Tibial artery (tissue), 4 donors: ENCODE measurements around the gene KAT7.
A peak's percentile ranks its signal among the peaks of the same experiment; 100 is the strongest.

Experiments
- DNase-seq, 2 donors: peaks; one replicate each; pipeline ENCODE4 v3.0.0-alpha.2; 2019
- H3K27ac ChIP-seq, 2 donors: fragments of 200-600 bp; sonication (generic) in 1 of 2; 1 replicate in 1 of 2; 2 replicates in 1 of 2; pipeline ENCODE4 v1.5.1; 2018 to 2019; ENCODE audit warnings: mild to moderate bottlenecking in 1 of 2
- H3K27me3 ChIP-seq, 2 donors: fragments of 200-600 bp; sonication (generic) in 1 of 2; one replicate each; pipeline versions ENCODE4 v1.5.1 to v1.6.0; 2016 to 2019
- H3K36me3 ChIP-seq, 3 donors: fragments of 200-600 bp; sonication (generic) in 2 of 3; one replicate each; pipeline ENCODE4 v1.5.1; 2016 to 2019; ENCODE audit warnings: mild to moderate bottlenecking in 2 of 3
- H3K4me1 ChIP-seq, 4 donors: fragments of 200-600 bp; sonication (generic) in 2 of 4; 1 replicate in 3 of 4; 2 replicates in 1 of 4; pipeline ENCODE4 v1.5.1; 2016 to 2019
- H3K4me3 ChIP-seq, 2 donors: fragments of 200-600 bp; sonication (generic) in 1 of 2; 1 replicate in 1 of 2; 2 replicates in 1 of 2; pipeline ENCODE4 v1.5.1; 2018 to 2019; ENCODE audit warnings: mild to moderate bottlenecking in 2 of 2
- H3K9me3 ChIP-seq, 3 donors: fragments of 200-600 bp; sonication (generic) in 1 of 3; one replicate each; pipeline ENCODE4 v1.5.1; 2016 to 2019
- intact Hi-C: fragments of 100-400 bp; cut with DNase I; formaldehyde crosslinking; loops from one replicate; pipeline ENCODE4 v1.15.0; 2023; ENCODE audit warnings: low total_unique reads
- TF ChIP-seq, protein P1 (sequence below), 2 experiments: fragments of 200-600 bp in 1 of 2; fragments of 450-650 bp in 1 of 2; IDR thresholded peaks; one replicate each; pipeline ENCODE4 v1.5.1; 2017 to 2019; ENCODE audit warnings: antibody characterized with exemption in 2 of 2, mild to moderate bottlenecking in 1 of 2, moderate library complexity in 1 of 2

KAT7 gene

GRCh38 chr17:49843774-49844350 is 55.4 kb downstream of the KAT7 start:
- TF ChIP-seq, protein P1, sequence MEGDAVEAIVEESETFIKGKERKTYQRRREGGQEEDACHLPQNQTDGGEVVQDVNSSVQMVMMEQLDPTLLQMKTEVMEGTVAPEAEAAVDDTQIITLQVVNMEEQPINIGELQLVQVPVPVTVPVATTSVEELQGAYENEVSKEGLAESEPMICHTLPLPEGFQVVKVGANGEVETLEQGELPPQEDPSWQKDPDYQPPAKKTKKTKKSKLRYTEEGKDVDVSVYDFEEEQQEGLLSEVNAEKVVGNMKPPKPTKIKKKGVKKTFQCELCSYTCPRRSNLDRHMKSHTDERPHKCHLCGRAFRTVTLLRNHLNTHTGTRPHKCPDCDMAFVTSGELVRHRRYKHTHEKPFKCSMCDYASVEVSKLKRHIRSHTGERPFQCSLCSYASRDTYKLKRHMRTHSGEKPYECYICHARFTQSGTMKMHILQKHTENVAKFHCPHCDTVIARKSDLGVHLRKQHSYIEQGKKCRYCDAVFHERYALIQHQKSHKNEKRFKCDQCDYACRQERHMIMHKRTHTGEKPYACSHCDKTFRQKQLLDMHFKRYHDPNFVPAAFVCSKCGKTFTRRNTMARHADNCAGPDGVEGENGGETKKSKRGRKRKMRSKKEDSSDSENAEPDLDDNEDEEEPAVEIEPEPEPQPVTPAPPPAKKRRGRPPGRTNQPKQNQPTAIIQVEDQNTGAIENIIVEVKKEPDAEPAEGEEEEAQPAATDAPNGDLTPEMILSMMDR (IDR thresholded peaks at IDR 0.05): no peak

GRCh38 chr17:49845321-49845720 is 56.8 kb downstream of the KAT7 start:
- peaks cover 0 to 53% (median 26%) of the 10 kb centered on the region in 4 donors for H3K4me1 ChIP-seq
- peak overlapping the region; percentile 66 to 76 for H3K27ac ChIP-seq
- intact Hi-C loops: loop anchor here (10.0 kb wide), 1 partner anchor 51 kb away; no protein-coding TSS in a partner anchor
- TF ChIP-seq, protein P1 (IDR thresholded peaks at IDR 0.05): no peak
- peak; percentile 41 to 84 for DNase-seq
- no peak overlapping the region for H3K4me3 ChIP-seq
- no peaks in the 10 kb centered on the region for H3K27me3 ChIP-seq
- no peaks in the 10 kb centered on the region for H3K9me3 ChIP-seq
- H3K36me3 ChIP-seq: peaks cover 0 to 23% (median 0%) of the 10 kb centered on the region in 3 donors

More at GRCh38 chr17:49843774-49844350, 55.4 kb downstream of the KAT7 start:
- Histone ChIP-seq H3K9me3 (no peaks in the 10 kb centered on the region), H3K4me3 (no peak overlapping the region), H3K27me3 (no peaks in the 10 kb centered on the region), H3K36me3 (peaks cover 0 to 23% (median 0%) of the 10 kb centered on the region in 3 donors), H3K4me1 (peaks cover 0 to 53% (median 25%) of the 10 kb centered on the region in 4 donors), H3K27ac (no peak overlapping the region)
- peak in 1 of 2 donors; percentile 54 for DNase-seq
- intact Hi-C loops: loop anchor here (10.0 kb wide), 1 partner anchor 49 kb away; no protein-coding TSS in a partner anchor

GRCh38 chr17:49846938-49847712 is 58.6 kb downstream of the KAT7 start:
- intact Hi-C loops: loop anchor here (10.0 kb wide), 1 partner anchor 52 kb away; no protein-coding TSS in a partner anchor
- Histone ChIP-seq H3K4me1 (peaks cover 0 to 64% (median 36%) of the 10 kb centered on the region in 4 donors), H3K27me3 (no peaks in the 10 kb centered on the region), H3K9me3 (no peaks in the 10 kb centered on the region), H3K4me3 (no peak overlapping the region), H3K27ac (peak overlapping the region in 1 of 2 donors; percentile 27), H3K36me3 (peaks cover 0 to 23% (median 0%) of the 10 kb centered on the region in 3 donors)
- TF ChIP-seq, protein P1 (IDR thresholded peaks at IDR 0.05): no peak
- peak in 1 of 2 donors; percentile 59 for DNase-seq

DNA sequence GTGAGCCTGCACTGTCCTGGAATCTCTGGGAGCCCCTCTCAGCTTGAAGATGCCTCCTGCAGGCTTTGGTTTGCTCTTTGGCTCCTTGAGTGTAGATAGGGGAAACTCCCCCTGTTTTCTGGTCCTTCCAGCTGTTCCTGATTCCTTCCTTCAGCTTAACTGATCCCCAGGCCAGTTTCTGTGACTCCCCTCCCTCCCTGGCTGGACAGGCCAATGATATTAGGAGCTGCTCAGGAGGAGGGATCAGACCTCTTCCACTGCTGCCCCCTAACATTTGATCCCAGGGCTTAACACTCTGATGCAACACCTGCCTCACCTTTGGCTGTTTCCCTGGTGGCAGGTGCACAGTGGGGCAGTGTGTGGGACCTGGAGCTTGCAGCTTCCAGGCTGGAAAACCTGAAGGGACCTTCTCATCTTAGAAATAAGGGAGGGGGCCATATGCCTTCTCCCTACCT is 59.6 kb downstream of the KAT7 start, which contains the start of gene TAC4:
Gene TAC4 (minus strand): TSS at position 51 of the 455 bp plus-strand sequence. CDS start 52 bp downstream, outside the sequence.
- H3K4me3 ChIP-seq: no peak within 1 kb of the TSS
- H3K9me3 ChIP-seq: no peaks in the 10 kb centered on the region
- peaks cover 0 to 20% (median 0%) of the 10 kb centered on the region in 3 donors for H3K36me3 ChIP-seq
- TF ChIP-seq, protein P1 (IDR thresholded peaks at IDR 0.05): no peak
- peak within 1 kb of the TSS in 1 of 2 donors; percentile 27 for H3K27ac ChIP-seq
- intact Hi-C loops: loop anchor here (10.0 kb wide), 1 partner anchor 53 kb away; no protein-coding TSS in a partner anchor
- H3K27me3 ChIP-seq: no peaks in the 10 kb centered on the region
- H3K4me1 ChIP-seq: peaks cover 0 to 54% (median 36%) of the 10 kb centered on the region in 4 donors
- DNase-seq: peak in 1 of 2 donors; percentile 37

DNA sequence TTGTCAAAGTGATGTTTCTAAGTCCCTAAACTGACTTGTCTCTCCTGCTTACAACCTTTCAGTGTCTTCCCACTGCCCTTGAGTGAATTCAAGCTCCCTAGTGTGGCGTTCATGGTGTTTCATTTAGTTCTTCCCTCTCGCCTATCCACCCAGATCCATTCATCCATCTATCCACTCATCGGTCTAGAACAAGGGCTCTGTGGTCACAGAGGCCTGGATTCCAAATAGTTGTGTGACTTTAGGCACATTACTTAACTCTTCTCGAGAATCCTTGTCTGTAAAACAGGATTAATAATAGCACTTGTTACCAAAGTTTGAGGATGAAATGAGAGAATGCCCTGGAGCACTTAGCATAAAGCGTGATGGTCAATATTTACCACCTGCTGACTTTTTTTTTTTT is 60.3 kb downstream of the KAT7 start:
- intact Hi-C loops: loop anchor here (10.0 kb wide), 1 partner anchor 54 kb away; no protein-coding TSS in a partner anchor

More for the DNA sequence above, 60.3 kb downstream of the KAT7 start:
- Histone ChIP-seq H3K4me3 (no peak overlapping the region), H3K27me3 (no peaks in the 10 kb centered on the region), H3K27ac (no peak overlapping the region), H3K4me1 (peaks cover 0 to 48% (median 34%) of the 10 kb centered on the region in 4 donors), H3K9me3 (no peaks in the 10 kb centered on the region), H3K36me3 (peaks cover 0 to 13% (median 0%) of the 10 kb centered on the region in 3 donors)
- DNase-seq: peak in 1 of 2 donors; percentile 4
- TF ChIP-seq, protein P1 (IDR thresholded peaks at IDR 0.05): no peak
